GM18519 (cell line): ENCODE data around the gene TSPAN18.

Experiments
- ATAC-seq: cut with Tn5 transposase; IDR thresholded peaks from one replicate; pipeline ENCODE4 v1.9.1; 2021; ENCODE audit warnings: mild to moderate bottlenecking, moderate library complexity; ENCODE audit not compliant: unreplicated experiment, low FRiP score

Gene TSPAN18

DNA sequence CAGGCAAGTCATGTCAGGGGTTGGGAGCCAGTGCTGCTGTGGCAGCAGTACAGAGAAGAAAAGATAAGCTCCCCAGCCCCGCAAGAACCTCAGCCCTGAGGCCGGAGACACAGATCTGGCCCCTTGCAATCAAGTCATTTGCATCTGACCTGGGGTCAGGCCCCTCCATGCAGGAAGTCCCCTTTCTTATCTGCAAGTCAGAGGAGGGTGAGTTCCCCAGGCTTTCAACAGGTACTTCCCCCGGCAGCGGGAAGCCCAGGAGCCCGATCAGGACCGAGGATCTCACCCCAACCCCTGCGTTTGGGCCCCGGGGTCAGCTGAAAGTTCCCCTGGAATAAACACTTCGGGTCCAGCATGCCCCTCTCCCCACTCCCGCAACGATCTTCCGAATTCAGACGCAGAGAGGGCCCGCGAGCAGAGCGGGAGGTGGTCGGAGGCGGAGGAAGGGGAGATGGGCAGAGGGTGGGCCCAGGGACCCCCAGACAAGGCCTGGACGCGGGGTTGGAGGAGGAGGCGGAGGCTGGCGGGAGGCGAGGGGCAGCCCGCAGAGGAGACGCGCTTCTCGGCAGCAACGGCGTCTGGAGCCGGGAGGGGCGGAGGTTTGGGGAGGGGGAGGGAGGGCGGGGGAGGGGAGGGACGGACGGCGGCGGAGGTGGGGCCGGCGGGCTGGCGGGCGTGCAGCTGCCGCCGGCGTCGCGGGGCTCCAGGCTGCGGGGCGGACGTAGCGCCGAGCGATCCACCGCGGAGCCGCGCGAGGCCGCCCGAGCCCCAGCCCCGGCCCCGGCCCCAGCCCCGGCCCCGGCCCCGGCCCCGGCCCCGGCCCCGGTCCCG lies at the start of gene TSPAN18:
TSPAN18 (plus strand) TSS at position 680 of the 831 bp plus-strand sequence. CDS start 179,455 bp downstream, outside the sequence.
- no peak for ATAC-seq

- ATAC-seq = no peak
Observed at GRCh38 chr11:44680982-44681597, 45.7 kb upstream of the TSPAN18 start.

DNA sequence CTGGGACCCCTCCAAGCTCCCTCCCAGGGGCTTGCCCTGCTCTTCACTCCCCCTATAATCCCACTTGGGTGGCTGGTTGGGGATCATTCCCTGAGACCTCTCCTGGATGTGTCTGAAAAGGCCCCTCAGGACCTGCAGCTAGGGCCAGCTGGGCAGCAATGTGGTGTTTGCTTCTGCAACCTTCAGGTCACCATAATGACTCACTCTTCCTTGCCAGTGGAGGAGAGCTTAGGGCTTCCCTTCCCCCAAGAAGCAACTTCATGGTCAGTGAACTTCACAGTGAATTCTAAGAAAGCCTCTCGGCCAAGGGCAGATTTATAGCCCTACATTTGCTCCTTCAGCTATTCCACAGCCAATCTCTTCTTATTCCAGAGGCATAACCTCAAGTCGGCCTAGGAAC lies 45.1 kb upstream of the TSPAN18 start:
- ATAC-seq = no peak

DNA sequence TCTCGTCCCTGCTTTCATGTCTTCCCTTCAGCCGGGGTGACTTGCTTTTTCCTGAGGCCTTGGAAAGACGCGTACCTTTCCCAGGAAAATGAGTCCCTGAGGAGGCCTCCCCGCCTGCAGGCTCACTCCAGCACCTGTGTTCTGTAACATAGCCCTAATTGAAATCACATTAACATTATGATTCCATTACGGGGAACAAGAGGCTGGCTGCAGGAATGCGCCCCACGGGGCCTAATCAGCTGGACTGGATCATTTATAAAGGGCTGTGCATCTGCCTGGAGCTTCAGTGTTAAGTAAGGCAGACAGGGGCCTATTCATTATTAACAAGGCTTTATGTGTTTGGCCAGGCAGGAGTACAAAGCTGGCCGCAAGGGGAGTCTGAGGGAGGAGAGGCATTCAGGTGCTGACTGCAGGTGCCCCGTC lies 41.9 kb upstream of the TSPAN18 start:
- ATAC-seq = no peak

GRCh38 chr11:44687388-44687787 lies 39.4 kb upstream of the TSPAN18 start:
- no peak for ATAC-seq

GRCh38 chr11:44689265-44689664 lies 37.5 kb upstream of the TSPAN18 start:
- no peak for ATAC-seq

- no peak for ATAC-seq
Observed at GRCh38 chr11:44690651-44691050, 36.1 kb upstream of the TSPAN18 start.

- ATAC-seq = no peak
Observed at GRCh38 chr11:44692460-44692859, 34.3 kb upstream of the TSPAN18 start.

- ATAC-seq = no peak
Observed at GRCh38 chr11:44693654-44694119, 33.1 kb upstream of the TSPAN18 start.

DNA sequence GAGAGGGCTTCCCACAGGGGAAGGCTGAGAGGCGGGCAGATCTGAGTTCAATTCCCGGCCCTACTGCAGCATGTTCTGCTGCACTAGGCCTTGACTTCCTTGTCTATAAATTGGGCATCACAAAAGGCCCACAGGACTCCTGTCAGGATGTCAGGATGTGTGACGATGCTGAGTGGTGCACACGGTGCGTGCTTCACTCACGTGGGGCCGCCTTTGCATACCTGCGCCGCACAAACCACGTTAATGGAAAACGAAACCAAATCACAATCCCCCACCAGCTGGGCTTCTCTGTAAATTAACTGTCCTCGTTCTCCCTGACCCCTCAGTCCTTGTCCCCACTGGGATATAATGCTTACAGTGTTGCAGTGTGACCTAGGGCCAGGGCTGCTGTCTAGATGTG lies 32.3 kb upstream of the TSPAN18 start:
- no peak for ATAC-seq

DNA sequence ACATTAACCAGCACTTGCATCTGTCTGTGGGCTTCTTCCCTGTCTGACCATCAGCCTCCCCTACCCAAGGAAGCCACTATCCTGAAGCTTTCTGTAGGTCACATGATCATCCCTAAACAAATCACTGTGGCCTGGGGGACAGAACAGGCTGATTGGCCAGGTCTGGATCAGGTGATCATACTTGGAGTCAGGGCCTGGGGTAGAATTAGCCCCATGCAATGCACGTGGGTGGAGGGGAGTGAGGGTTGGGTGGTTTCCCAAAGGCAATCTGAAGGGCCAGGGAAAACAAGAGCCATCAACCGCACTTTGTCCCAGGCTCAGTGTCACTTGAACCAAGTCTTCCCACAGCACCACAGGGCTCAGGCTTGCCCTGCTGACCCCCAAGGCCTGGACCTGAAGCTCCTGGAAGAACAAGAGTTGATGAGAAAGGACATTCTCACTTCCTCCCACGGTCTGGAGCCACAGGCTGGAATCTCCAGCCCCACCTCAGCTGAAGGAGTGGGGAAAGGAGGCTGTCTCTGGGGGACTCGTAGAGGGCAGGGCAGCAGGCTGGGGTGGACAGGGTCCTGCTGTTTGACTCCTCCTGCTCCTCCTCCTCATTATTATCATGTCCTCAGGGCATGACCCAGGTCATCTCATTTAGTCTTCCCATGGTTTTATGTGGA lies 31.5 kb upstream of the TSPAN18 start:
- no peak for ATAC-seq

DNA sequence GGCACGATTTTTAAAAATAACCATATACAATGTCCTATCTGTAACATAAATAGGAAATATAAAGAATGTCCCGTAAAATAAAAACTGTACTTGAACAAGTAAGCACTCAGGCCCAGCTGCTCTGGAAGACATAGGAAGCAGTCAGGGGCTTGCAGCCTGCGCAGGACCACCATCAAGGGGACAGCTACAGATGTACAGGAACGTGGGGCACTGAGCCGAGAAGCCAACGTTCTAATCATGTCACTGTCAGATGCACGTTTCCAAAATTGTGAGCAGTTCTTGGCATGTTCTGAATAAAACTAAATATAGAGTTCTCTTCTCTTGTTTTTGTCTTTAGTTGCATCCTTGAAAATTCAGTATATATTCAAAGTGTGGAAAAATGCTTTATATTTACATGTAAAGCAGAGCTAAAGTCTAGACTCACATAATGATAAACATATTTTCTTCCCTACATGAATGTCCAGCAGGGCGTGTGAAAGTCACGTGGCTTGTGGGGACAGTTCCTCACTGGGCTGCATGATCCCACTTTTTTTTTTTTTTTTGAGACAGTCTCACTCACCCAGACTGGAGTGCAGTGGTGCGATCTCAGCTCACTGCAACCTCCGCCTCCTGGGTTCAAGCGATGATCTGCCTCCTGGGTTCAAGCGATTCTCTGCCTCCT lies 28.4 kb upstream of the TSPAN18 start:
- ATAC-seq = no peak

GRCh38 chr11:44699497-44700408 lies 27.0 kb upstream of the TSPAN18 start:
- no peak for ATAC-seq

DNA sequence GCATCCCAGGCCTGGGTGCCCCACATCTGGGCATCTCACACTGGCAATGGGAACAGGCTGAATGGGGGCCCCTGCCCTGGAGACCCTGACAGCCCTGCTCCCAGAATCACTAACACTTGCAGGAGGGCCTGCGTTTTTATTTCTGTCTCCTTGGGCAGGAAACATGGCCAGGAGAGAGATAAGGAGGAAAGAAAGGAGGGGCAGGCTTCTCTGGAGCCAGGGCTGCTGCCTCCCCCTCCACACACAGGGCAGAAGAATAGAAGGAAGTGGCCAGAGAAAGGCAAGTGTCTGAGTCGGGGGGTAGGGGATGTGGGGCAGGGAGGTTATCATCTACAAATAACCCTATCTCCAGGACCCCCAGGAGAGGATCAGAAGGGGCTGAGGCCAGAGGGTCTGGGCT lies 25.5 kb upstream of the TSPAN18 start:
- no peak for ATAC-seq

DNA sequence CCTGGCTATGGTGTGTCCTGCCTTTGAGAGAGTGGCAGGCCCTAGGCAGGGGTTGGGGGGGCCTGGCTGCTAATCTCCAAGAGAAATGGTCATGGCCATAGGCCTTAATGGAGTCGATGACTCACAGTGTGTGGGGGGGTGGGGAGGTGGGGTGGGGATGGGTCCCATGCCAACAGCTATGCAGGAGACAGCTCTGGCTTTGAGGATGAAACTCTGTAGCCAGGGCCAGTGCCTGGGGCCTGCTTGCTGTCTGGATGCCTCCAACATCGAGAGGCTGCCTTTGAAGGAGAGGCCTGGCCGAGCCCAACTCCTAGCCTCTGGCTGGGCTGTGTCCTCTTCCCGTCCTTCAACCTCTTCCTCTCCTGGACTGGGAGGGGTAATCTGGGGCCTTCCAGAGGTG lies 23.9 kb upstream of the TSPAN18 start:
- ATAC-seq = no peak

- no peak for ATAC-seq
Observed at GRCh38 chr11:44707094-44707493, 19.7 kb upstream of the TSPAN18 start.

DNA sequence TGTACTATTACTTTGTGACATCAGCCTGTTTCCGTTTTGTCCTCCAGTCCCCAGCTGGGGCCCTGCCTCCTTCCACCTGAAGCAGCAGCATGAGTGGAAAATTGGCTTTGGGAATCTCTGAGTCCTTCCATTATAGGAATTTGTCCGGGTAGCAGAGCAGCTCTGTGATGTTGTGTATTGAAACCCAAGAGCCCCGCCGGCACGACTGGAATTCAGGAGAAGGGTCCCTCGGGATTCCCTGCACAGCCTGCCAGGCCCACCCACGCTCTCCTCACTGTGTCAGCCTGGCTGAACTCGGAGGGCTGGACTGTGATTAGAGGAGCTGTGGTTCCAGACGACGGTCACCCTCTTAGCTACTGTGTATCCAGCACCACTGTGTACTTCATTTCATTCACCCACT lies 18.8 kb upstream of the TSPAN18 start:
- ATAC-seq = no peak

- no peak for ATAC-seq
Observed at GRCh38 chr11:44708523-44709280, 18.1 kb upstream of the TSPAN18 start.

- ATAC-seq = no peak
Observed at GRCh38 chr11:44709281-44709562, 17.5 kb upstream of the TSPAN18 start.
